Peyer's patch (tissue), 4 donors: ENCODE measurements around the gene H2AZ2. TPM values are rescaled to one million over a fixed set of nuclear protein-coding genes. Genes with fewer than 3 reads are reported as not detected.

ENCODE experiments used
- DNase-seq, 3 donors: peaks; one replicate each; pipeline ENCODE4 v3.0.0-alpha.2; 2017 to 2019
- H3K27ac ChIP-seq, 4 donors: fragments of 200-600 bp; sonication (generic); one replicate each; pipeline ENCODE4 v1.5.1; 2016 to 2019
- H3K27me3 ChIP-seq, 2 donors: fragments of 200-600 bp; sonication (generic); one replicate each; pipeline ENCODE4 v1.5.1; 2019
- H3K36me3 ChIP-seq, 3 donors: fragments of 200-600 bp; sonication (generic); one replicate each; pipeline ENCODE4 v1.5.1; 2016 to 2019
- H3K4me1 ChIP-seq, 4 donors: fragments of 200-600 bp; sonication (generic); one replicate each; pipeline ENCODE4 v1.5.1; 2016 to 2019
- H3K4me3 ChIP-seq, 4 donors: fragments of 200-600 bp; sonication (generic); 1 replicate in 3 of 4; 2 replicates in 1 of 4; pipeline ENCODE4 v1.5.1; 2016 to 2019; ENCODE audit warnings: mild to moderate bottlenecking in 1 of 4
- H3K9me3 ChIP-seq, 4 donors: fragments of 200-600 bp; sonication (generic); one replicate each; pipeline ENCODE4 v1.5.1; 2016 to 2019; ENCODE audit warnings: mild to moderate bottlenecking in 1 of 4
- CTCF ChIP-seq, 6 experiments: fragments of 450-650 bp in 4 of 6; fragments of 200-600 bp in 2 of 6; sonication (generic) in 1 of 6; IDR thresholded peaks; one replicate each; pipeline ENCODE4 v1.5.1; 2017 to 2019; ENCODE audit warnings: antibody characterized with exemption in 6 of 6, mild to moderate bottlenecking in 3 of 6, moderate library complexity in 1 of 6
- POLR2A ChIP-seq, 2 donors: fragments of 450-650 bp; IDR thresholded peaks; one replicate each; pipeline ENCODE4 v1.5.1; 2017; ENCODE audit warnings: antibody characterized with exemption in 2 of 2, mild to moderate bottlenecking in 2 of 2, moderate library complexity in 2 of 2
- total RNA-seq, 4 donors: library from RNA; depleted of rRNA; stranded (reverse); fragments of >200 nt; gene quantifications; one replicate each; pipeline ENCODE4 v1.1.0, GENCODE V29; 2016

The H2AZ2 gene
- total RNA-seq, 4 donors from 2014 or later: 67.7 to 83.2 (median 74.3) TPM

DNA sequence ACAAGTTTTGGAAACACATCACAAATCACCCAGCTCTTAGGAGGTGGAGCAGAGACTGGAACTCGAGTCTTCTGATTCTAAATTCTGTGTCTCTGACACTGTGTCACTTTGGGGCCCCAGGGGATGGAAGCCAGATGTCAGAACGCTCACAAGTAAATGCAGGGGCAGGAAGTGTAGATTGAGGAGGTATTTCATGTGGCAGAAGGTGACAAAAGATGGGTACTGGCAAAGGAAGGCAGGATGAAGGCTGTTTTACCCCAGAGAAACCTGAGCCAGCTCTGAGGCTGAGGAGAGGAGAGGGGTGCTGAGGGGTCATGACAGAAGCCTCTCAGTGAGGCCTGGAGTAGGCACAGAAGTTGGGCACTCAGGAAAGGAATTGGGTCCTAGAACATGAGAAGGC, 43.5 kb upstream of the H2AZ2 start:
- peaks cover 0 to 3% (median 0%) of the 10 kb centered on the region in 4 donors for H3K4me1 ChIP-seq
- TF ChIP-seq POLR2A (IDR thresholded peaks at IDR 0.05) (no peak), CTCF (IDR thresholded peaks at IDR 0.05) (no peak)
- DNase-seq: no peak
- no peak overlapping the region for H3K4me3 ChIP-seq
- H3K27ac ChIP-seq: no peak overlapping the region
- H3K36me3 ChIP-seq: no peaks in the 10 kb centered on the region
- no peaks in the 10 kb centered on the region for H3K9me3 ChIP-seq
- H3K27me3 ChIP-seq: no peaks in the 10 kb centered on the region

DNA sequence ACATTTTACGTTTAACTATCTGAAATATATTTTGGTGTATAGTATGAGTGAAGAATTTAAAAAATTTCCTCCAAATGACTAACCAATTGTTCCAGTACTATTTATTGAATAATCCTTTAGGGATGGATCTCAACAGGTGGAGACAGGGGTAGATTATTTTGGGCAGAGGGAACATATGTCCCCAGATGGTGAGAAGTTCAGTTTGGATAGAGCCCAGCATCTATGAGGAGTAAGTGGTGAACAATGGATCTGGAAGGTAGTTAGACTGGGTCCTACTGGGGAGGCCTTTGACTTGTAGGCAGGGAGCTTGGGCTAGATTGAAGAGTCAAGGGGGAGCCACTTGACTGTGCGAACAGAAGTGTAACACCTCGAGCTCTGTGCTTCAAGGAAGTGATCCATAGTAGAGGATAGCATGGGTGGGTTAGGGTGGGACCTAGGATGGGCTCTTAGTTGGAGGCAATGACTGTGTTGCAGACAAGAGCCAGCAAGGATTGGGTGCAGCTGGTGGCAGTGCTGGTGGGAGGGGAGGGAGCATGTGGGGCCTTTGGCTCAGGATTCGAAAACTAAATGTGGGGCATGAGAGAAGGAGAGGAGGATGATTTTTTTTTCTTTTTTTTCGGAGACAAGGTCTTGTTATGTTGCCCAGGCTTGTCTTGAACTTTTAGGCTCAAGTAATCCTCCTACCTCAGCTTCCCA, 41.3 kb upstream of the H2AZ2 start:
- no peak overlapping the region for H3K27ac ChIP-seq
- peaks cover 0 to 12% (median 0%) of the 10 kb centered on the region in 4 donors for H3K4me1 ChIP-seq
- H3K27me3 ChIP-seq: no peaks in the 10 kb centered on the region
- TF ChIP-seq POLR2A (IDR thresholded peaks at IDR 0.05): no peak
- TF ChIP-seq CTCF (IDR thresholded peaks at IDR 0.05): no peak
- no peak for DNase-seq
- no peak overlapping the region for H3K4me3 ChIP-seq
- H3K9me3 ChIP-seq: no peaks in the 10 kb centered on the region
- no peaks in the 10 kb centered on the region for H3K36me3 ChIP-seq

- Histone ChIP-seq H3K27ac (no peak overlapping the region), H3K9me3 (no peaks in the 10 kb centered on the region), H3K36me3 (no peaks in the 10 kb centered on the region), H3K4me1 (peaks cover 0 to 32% (median 3%) of the 10 kb centered on the region in 4 donors), H3K27me3 (no peaks in the 10 kb centered on the region), H3K4me3 (no peak overlapping the region)
- DNase-seq: no peak
- TF ChIP-seq POLR2A (IDR thresholded peaks at IDR 0.05): no peak
- no peak for TF ChIP-seq CTCF (IDR thresholded peaks at IDR 0.05)
These were observed 39.4 kb upstream of the H2AZ2 start for GRCh38 chr7:44887293-44887692.

DNA sequence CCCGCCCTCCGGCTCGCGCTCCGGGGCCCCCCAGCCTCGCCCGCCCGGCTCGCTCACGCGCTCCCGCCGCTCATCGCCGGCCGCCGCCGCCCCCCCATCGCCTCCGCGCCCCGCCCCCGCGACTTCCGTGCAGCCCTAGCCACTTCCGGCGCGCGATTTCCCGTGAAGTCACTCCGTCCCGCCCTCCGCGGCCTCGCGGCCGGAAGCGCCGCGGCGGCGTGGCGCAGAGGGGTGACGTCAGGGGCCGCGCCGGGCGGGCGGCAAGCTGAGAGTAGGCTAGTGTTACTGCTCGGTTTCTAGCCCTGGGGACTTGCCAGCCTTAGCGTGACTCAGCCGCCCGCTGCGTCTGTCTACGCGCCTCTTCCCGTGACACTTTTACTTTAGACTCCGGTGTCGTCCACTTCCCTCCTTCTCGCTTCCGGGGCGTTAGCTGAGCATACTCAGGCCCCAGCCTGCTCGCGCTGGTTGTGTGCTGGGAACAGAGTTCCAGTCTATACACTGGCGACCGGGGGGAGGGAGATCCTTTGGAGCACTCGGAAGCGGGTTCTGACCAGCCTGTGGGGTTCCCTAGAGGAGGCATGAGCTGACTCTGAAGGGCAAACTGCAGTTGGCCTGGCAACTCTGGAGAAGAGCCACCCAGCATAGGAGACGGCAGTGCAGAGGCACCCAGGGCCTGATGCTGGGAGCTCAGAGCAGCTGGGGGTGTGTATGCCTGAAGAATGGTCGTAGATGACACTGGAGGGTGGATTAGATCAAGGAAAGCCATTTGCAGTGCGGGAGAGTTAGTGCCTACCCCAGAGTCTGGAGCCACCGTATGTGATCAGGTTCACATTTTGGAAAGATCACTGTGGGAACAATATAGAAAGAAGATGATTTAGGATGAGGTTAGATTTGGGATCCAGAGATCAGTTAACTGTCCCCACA, 37.8 kb upstream of the H2AZ2 start, which contains the start of gene PURB:
PURB (minus strand) TSS at position 137 of the 924 bp plus-strand sequence. CDS start 182 bp downstream, outside the sequence.
- Histone ChIP-seq H3K36me3 (no peaks in the 10 kb centered on the region), H3K27ac (peak within 1 kb of the TSS; percentile 87 to 99 (median 92)), H3K4me3 (peak within 1 kb of the TSS; percentile 70 to 96 (median 81)), H3K9me3 (no peaks in the 10 kb centered on the region), H3K27me3 (no peaks in the 10 kb centered on the region), H3K4me1 (peaks cover 0 to 48% (median 3%) of the 10 kb centered on the region in 4 donors)
- peak; percentile 89 to 91 for TF ChIP-seq POLR2A (IDR thresholded peaks at IDR 0.05)
- TF ChIP-seq CTCF (IDR thresholded peaks at IDR 0.05): no peak
- peak; percentile 95 to 98 (median 97) for DNase-seq

DNA sequence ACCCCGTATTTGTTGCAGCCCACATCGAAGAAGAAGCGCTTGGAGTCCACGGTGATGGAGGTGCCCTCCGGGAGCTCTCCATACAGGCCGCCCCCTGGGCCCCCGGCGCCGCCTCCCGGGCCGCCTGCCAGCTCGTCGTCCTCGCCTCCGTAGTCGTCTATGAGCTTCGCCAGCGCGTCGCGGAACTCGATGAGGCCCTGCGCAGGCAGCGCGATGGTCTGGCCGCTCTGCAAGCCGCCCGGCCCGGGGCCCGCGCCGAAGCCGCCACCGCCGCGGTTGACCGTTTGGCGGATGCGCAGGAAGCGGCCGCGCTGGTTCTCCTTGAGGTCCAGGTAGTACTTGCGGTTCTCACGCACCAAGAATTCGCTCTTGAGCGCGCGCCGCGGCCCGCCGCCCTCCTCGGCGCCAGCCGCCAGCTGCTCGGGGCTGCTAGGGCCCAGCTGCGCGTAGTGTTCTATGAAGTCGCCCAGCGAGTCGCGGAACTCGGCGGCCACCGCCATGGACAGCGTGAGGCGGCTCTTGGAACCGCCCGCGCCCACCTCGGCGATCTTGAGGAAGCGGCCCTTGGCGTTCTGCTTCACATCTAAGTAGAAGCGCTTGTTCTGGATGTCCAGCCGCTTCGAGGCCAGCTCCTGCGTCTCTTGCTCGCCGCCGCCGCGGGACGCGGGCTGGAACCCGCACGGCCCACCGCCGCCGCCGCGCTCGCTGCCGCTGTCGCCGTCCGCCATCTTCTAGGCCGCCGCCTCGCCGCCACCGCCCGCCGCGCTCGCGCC, 36.9 kb upstream of the H2AZ2 start:
- peak overlapping the region; percentile 87 to 99 (median 92) for H3K27ac ChIP-seq
- no peaks in the 10 kb centered on the region for H3K9me3 ChIP-seq
- no peak for TF ChIP-seq CTCF (IDR thresholded peaks at IDR 0.05)
- no peak for TF ChIP-seq POLR2A (IDR thresholded peaks at IDR 0.05)
- peak overlapping the region; percentile 70 to 96 (median 81) for H3K4me3 ChIP-seq
- peaks cover 0 to 57% (median 3%) of the 10 kb centered on the region in 4 donors for H3K4me1 ChIP-seq
- H3K27me3 ChIP-seq: no peaks in the 10 kb centered on the region
- DNase-seq: peak in 2 of 3 donors; percentile 31 to 69
- H3K36me3 ChIP-seq: no peaks in the 10 kb centered on the region
